Parathyroid adenoma (tissue), 2 donors: ENCODE results near the gene LPP.

Source experiments
- H2AFZ ChIP-seq: fragments of 300-600 bp; sonication (generic); one replicate; pipeline ENCODE4 v1.7.0; 2017; ENCODE audit warnings: antibody characterized with exemption, mild to moderate bottlenecking
- H3K27ac ChIP-seq: fragments of 300-600 bp; sonication (generic); one replicate; pipeline ENCODE4 v1.7.0; 2017
- H3K27me3 ChIP-seq: fragments of 300-600 bp; sonication (generic); one replicate; pipeline ENCODE4 v1.7.0; 2017; ENCODE audit warnings: low read length; ENCODE audit not compliant: control insufficient read depth, insufficient read depth
- H3K36me3 ChIP-seq: fragments of 300-600 bp; sonication (generic); one replicate; pipeline ENCODE4 v1.7.0; 2017; ENCODE audit warnings: low read length; ENCODE audit not compliant: control insufficient read depth, insufficient read depth
- H3K4me1 ChIP-seq: fragments of 300-600 bp; sonication (generic); one replicate; pipeline ENCODE4 v1.7.0; 2017; ENCODE audit warnings: control low read depth
- H3K4me2 ChIP-seq: fragments of 300-600 bp; sonication (generic); one replicate; pipeline ENCODE4 v1.7.0; 2017; ENCODE audit warnings: low read length
- H3K4me3 ChIP-seq: fragments of 300-600 bp; sonication (generic); one replicate; pipeline ENCODE4 v1.7.0; 2017; ENCODE audit warnings: low read depth, low read length
- H3K79me2 ChIP-seq: fragments of 300-600 bp; sonication (generic); one replicate; pipeline ENCODE4 v1.7.0; 2017; ENCODE audit warnings: control low read depth
- H3K9ac ChIP-seq: fragments of 300-600 bp; sonication (generic); one replicate; pipeline ENCODE4 v1.7.0; 2017; ENCODE audit warnings: mild to moderate bottlenecking
- H3K9me3 ChIP-seq: fragments of 300-600 bp; sonication (generic); one replicate; pipeline ENCODE4 v1.7.0; 2017; ENCODE audit warnings: low read length; ENCODE audit not compliant: control insufficient read depth
- TF ChIP-seq, protein P1 (sequence below): fragments of 300-600 bp; sonication (generic); IDR thresholded peaks from one replicate; pipeline ENCODE4 v1.7.0; 2017; ENCODE audit warnings: antibody characterized with exemption, mild to moderate bottlenecking
- donor health status: primary hyperparathyroidism.

LPP gene

DNA sequence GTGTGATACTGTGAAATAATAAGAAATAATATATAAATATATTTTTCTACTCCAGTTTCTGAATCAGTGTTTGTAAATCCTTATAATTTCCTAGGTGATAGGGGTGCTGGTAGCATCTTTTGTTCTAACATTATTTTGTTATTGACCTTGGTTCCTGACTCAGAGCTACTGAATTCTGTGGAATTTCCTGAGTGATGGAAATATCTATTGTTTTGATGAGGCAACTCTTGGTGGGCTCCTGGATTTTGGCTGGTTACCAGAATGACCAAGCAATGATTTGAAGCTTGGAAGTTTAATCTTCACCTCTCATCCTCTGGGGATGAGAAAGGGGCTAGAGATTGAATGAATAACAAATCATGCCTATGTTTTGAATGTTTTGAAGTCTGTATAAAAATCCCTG, 377.3 kb downstream of the LPP start:
- Histone ChIP-seq H3K36me3 (no peaks in the 10 kb centered on the region), H3K79me2 (no peaks in the 10 kb centered on the region), H2AFZ (no peak overlapping the region), H3K27me3 (no peaks in the 10 kb centered on the region), H3K27ac (no peak overlapping the region), H3K4me1 (no peaks in the 10 kb centered on the region), H3K9me3 (no peaks in the 10 kb centered on the region), H3K9ac (no peak overlapping the region), H3K4me3 (no peak overlapping the region), H3K4me2 (no peak overlapping the region)
- TF ChIP-seq, protein P1, sequence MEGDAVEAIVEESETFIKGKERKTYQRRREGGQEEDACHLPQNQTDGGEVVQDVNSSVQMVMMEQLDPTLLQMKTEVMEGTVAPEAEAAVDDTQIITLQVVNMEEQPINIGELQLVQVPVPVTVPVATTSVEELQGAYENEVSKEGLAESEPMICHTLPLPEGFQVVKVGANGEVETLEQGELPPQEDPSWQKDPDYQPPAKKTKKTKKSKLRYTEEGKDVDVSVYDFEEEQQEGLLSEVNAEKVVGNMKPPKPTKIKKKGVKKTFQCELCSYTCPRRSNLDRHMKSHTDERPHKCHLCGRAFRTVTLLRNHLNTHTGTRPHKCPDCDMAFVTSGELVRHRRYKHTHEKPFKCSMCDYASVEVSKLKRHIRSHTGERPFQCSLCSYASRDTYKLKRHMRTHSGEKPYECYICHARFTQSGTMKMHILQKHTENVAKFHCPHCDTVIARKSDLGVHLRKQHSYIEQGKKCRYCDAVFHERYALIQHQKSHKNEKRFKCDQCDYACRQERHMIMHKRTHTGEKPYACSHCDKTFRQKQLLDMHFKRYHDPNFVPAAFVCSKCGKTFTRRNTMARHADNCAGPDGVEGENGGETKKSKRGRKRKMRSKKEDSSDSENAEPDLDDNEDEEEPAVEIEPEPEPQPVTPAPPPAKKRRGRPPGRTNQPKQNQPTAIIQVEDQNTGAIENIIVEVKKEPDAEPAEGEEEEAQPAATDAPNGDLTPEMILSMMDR: no peak

DNA sequence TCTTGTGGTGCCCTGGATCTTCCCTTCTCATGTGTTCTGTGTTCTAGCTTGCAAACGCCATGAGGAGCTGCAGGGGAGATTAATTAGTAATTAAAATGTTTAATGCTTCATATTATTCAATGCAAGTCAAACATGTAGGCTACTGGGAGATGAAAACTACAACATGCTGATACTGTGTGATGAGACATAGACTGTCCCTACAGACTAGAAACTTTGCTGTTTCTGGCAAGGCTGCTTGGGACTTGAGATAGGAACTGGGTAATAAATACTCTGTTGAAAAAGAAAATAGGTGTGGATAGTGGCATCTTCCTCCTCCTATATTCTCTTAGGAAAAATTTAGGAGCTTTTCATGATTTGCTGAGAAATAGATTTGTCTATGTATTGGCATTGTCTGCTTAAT, 379.2 kb downstream of the LPP start:
- no peaks in the 10 kb centered on the region for H3K27me3 ChIP-seq
- TF ChIP-seq, protein P1: no peak
- H3K79me2 ChIP-seq: no peaks in the 10 kb centered on the region

DNA sequence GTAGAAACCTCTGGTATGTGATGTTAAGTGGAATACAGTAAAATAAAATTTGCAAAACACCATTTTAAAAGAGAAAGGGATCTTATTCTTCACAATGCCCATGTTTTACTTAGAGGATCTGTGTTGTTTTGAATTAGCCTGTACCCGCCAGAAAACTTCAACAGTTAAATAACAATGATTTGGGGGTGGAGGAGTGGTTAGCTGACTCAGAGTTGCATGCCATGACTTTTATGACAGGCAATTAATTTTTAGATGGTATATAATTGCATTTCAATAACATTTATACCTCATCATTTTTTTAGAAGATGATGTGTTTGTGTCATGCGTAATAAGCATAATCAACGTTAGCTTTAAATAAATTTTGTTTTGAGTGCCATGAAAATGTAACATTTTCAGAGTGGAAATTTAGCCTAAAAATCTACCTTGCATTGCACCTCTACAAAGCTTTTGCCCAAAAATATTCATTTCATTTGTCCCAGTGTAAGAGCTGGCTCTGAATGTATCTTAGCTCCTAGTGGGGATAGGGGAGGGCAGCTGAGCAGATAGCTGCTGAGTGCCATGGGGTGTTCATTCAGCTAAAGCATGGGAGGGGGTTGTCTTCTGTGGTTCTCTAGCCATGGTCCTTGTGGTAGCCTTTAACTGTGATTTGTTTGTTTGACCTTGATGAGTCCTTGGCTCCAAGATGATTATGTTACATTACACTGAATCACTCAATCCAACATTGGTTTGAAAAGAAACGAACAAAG, 379.8 kb downstream of the LPP start:
- Histone ChIP-seq H2AFZ (no peak overlapping the region), H3K4me2 (no peak overlapping the region), H3K79me2 (no peaks in the 10 kb centered on the region), H3K27ac (no peak overlapping the region), H3K27me3 (no peaks in the 10 kb centered on the region), H3K9ac (no peak overlapping the region), H3K4me3 (no peak overlapping the region), H3K36me3 (no peaks in the 10 kb centered on the region), H3K4me1 (no peaks in the 10 kb centered on the region), H3K9me3 (no peaks in the 10 kb centered on the region)
- TF ChIP-seq, protein P1: no peak

More for the DNA sequence above, 379.2 kb downstream of the LPP start:
- Histone ChIP-seq H3K4me1 (no peaks in the 10 kb centered on the region), H3K36me3 (no peaks in the 10 kb centered on the region), H3K9ac (no peak overlapping the region), H3K27ac (no peak overlapping the region), H3K4me3 (no peak overlapping the region), H3K9me3 (no peaks in the 10 kb centered on the region), H2AFZ (no peak overlapping the region), H3K4me2 (no peak overlapping the region)

DNA sequence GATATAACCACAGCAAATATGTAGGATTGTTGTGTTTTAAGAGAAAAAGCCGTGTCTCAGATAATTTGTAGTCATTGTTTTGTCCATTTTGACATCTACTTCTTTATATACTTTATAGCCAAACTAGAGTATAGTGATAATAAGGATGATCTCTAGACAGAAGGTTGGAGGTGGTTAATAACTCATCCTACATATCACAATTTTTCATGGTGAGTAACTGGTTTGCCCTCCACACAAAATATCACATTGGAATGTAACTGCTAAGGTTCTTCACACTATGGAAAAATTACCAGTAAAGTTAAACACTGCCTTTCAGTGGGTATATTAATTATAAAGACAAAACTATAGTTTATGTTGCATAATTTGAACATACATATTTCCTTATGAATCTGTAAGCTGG, 380.7 kb downstream of the LPP start:
- Histone ChIP-seq H2AFZ (no peak overlapping the region), H3K9ac (no peak overlapping the region), H3K4me2 (no peak overlapping the region), H3K9me3 (no peaks in the 10 kb centered on the region), H3K4me3 (no peak overlapping the region), H3K79me2 (no peaks in the 10 kb centered on the region), H3K4me1 (no peaks in the 10 kb centered on the region), H3K36me3 (no peaks in the 10 kb centered on the region), H3K27me3 (no peaks in the 10 kb centered on the region), H3K27ac (no peak overlapping the region)
- TF ChIP-seq, protein P1: no peak

DNA sequence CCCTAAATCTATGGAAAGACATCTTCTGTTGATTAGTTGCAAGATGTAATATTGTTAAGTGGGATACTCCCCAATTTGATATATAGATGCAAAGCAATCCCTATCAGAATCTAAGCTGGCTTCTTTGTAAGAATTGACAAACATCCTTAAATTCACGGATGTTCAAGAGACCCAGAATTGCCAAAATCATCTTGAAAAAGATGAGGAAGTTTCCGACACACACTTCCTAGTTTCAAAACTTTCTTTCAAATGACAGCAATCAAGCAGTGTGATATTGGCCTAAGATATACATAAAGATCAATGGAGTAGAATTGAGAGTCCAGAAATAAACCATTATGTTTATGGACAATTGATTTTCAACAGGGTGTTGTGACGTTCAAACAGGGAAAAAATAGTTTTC, 383.6 kb downstream of the LPP start:
- H3K4me1 ChIP-seq: no peaks in the 10 kb centered on the region

More for the DNA sequence above, 383.6 kb downstream of the LPP start:
- no peaks in the 10 kb centered on the region for H3K36me3 ChIP-seq
- TF ChIP-seq, protein P1: no peak
- no peaks in the 10 kb centered on the region for H3K27me3 ChIP-seq
- no peaks in the 10 kb centered on the region for H3K9me3 ChIP-seq
- no peaks in the 10 kb centered on the region for H3K79me2 ChIP-seq
- no peak overlapping the region for H3K27ac ChIP-seq
- H3K9ac ChIP-seq: no peak overlapping the region
- no peak overlapping the region for H3K4me3 ChIP-seq
- no peak overlapping the region for H2AFZ ChIP-seq
- H3K4me2 ChIP-seq: no peak overlapping the region
